Measurements from ENCODE around the gene ITPRID1.

GRCh38 chr7:31563522-31563921 is 49.6 kb downstream of the ITPRID1 start:
- TF ChIP-seq, protein P1, sequence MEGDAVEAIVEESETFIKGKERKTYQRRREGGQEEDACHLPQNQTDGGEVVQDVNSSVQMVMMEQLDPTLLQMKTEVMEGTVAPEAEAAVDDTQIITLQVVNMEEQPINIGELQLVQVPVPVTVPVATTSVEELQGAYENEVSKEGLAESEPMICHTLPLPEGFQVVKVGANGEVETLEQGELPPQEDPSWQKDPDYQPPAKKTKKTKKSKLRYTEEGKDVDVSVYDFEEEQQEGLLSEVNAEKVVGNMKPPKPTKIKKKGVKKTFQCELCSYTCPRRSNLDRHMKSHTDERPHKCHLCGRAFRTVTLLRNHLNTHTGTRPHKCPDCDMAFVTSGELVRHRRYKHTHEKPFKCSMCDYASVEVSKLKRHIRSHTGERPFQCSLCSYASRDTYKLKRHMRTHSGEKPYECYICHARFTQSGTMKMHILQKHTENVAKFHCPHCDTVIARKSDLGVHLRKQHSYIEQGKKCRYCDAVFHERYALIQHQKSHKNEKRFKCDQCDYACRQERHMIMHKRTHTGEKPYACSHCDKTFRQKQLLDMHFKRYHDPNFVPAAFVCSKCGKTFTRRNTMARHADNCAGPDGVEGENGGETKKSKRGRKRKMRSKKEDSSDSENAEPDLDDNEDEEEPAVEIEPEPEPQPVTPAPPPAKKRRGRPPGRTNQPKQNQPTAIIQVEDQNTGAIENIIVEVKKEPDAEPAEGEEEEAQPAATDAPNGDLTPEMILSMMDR (IDR thresholded peaks at IDR 0.05 in 2 of 3, conservative IDR thresholded peaks at IDR 0.05 in 1 of 3; ENCODE audit: insufficient read depth in 2 of 3, low read depth in 1 of 3, low read length in 3 of 3): no peak
- no peak for TF ChIP-seq GABPA (tag; conservative IDR thresholded peaks at IDR 0.05; ENCODE audit: low read depth)
- no peak for TF ChIP-seq FOXA1 (IDR thresholded peaks at IDR 0.05; ENCODE audit: borderline replicate concordance)
